IMR-90 (cell line): Measurements from ENCODE around the gene MEN1.

Experiments
- CTCF ChIP-seq: conservative IDR thresholded peaks from 2 replicates; pipeline ENCODE4 v1.5.1; 2012; ENCODE audit warnings: mild to moderate bottlenecking, low read depth, low read length, improper control_type of control experiment
- MAFK ChIP-seq: IDR thresholded peaks from 2 replicates; pipeline ENCODE4 v1.6.1; 2012; ENCODE audit warnings: low read depth, low read length, improper control_type of control experiment
- MAZ ChIP-seq: IDR thresholded peaks from 2 replicates; pipeline ENCODE4 v1.6.1; 2012; ENCODE audit warnings: low read depth, mild to moderate bottlenecking, low read length, improper control_type of control experiment, moderate library complexity, borderline replicate concordance
- RCOR1 ChIP-seq: IDR thresholded peaks from 2 replicates; pipeline ENCODE4 v1.6.1; 2012; ENCODE audit warnings: mild to moderate bottlenecking, low read length, improper control_type of control experiment; ENCODE audit not compliant: insufficient replicate concordance
- RFX5 ChIP-seq: IDR thresholded peaks from 2 replicates; pipeline ENCODE4 v1.8.0; 2012; ENCODE audit warnings: low read depth, mild to moderate bottlenecking, low read length, moderate library complexity

GRCh38 chr11:64792482-64792881, 17.9 kb downstream of the MEN1 start:
- TF ChIP-seq RCOR1 (no peak), RFX5 (no peak), MAFK (no peak), CTCF (no peak), MAZ (no peak)
